HG03558 (cell line): ENCODE results near the gene NCAPH2.

Experiments
- ATAC-seq: cut with Tn5 transposase; IDR thresholded peaks from one replicate; pipeline ENCODE4 v1.9.1; 2021; ENCODE audit warnings: moderate number of reproducible peaks; ENCODE audit not compliant: unreplicated experiment; ENCODE audit errors: extremely low read depth

The NCAPH2 gene

DNA sequence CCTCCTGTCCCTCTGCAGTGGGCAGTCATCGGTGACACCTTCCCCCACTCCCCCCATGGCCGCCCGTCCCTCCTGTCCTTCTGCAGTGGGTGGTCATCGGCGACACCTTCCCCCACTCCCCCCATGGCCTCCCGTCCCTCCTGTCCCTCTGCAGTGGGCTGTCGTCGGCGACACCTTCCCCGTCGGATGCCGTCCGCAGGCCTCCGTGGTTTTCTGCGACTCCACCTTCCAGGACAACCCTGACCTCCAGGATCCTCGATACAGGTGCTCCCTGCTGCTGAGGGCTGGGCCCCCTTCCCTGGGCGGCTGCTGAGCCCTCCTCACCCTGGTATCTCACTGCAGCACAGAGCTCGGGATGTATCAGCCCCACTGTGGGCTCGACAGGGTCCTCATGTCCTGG lies 19.1 kb upstream of the NCAPH2 start:
- ATAC-seq = no peak

DNA sequence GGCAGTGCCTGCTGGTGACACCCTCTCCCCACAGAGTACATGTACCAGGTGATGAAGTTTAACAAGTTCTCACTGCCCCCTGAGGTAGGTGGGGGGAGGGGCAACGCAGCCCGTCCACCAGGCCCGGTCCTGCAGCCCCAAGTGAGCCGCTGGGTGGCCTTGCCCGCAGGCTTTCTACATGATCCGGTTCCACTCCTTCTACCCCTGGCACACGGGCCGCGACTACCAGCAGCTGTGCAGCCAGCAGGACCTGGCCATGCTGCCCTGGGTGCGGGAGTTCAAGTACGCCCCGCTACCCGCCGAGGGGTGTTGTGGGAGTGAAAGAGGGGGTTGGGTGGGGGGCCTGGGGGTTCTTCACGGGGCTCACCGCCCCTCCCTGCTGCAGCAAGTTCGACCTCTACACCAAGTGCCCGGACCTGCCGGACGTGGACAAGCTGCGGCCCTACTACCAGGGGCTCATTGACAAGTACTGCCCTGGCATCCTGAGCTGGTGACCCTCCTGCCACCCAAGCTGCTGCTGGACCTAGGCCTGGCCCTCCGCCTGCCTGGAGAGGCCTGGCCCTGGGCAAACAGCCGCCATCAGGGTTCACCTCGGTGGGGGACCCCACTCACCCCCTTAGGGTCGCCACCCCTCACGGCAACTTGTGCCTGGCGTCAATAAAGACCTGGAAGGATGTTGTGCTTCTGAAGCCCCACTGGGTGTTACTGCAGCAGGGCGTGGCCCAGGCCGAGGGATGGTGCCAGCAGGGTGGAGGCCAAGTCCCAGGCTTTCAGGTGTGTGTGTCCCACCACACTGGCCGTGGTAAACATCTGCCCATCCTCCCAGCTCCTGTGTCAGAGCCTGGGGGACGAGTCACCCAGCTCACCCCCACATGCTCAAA lies 18.4 kb upstream of the NCAPH2 start:
- no peak for ATAC-seq

DNA sequence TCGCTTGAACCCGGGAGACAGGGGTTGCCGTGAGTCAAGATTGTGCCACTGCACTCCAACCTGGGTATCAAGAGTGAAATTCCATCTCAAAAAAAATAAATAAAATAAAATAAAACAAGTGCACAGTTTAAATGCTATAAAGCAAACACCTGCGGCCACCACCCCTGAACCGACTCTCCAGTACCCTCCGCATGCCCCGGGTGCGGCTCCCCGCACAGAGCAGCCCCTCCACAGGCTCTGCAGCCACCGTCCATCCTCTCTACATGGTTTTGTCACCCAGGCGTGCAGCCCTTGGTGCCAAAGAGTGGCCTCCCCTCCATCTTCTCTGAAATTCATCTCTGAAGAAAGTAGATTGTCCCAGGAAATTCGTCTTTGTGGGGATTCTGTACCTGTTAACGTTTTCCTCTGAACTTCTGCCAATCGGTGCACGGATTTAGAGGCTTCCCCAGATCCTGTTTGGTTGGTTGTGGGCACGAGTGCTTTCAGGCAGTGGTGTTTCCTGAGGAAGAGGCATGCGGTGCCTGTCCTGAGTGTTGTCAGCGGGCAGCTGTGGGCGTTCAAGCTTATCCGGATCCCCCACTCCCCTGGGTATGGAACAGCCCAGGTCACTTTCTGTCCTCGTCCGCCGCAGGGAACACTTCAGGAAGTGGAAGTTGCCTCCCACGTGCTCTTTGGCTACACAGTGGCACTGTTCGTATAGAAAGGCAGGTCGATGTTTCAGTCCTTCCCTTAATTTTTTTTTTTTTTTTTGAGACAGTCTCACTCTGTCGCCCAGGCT lies 17.3 kb upstream of the NCAPH2 start:
- no peak for ATAC-seq

DNA sequence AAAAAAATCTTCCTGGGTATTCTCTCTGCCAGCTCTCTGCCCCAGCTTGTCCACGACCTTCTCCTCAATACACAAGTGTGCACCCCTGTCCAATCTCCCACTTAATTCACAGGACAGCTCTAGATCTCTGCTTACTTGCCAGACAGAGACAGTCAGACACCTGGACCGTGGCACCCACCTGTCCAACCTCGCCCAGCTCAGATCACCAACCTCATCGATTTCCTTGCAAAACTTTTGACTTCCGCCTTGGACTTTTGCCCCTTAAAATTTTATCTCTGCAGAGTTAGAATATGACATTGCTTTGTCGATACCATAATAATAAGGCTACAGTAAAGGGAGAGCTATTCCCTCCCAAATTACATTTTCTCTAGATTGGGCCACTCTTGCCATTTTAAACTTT lies 10.9 kb upstream of the NCAPH2 start:
- ATAC-seq = no peak

DNA sequence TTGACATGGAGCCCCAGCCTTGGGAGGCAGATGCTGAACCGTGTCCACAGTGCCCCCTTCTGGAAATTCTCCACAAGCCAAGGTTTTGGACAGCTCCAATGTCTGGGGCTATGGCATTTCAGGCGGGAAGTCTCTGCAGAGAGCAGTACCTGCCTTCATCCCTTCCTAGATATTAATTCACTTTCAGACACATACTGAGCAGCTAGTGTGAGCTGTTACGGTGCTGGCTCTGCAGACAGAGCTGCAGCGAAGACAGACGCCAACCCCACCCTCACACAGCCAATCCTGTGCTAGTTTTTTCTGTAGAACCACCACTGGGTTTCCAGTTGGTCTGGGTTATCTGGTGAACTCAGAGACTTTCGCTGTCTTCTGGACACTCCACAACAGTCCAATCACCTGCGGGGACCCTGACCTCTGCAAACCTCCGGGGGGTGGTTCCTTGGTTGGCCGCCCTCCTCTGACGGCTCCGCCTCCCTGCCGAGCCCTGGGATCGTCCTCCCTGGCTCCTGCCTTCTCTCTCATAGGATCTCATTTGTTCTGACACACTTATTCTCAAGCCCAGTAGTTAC lies 9.6 kb upstream of the NCAPH2 start:
- ATAC-seq = no peak

DNA sequence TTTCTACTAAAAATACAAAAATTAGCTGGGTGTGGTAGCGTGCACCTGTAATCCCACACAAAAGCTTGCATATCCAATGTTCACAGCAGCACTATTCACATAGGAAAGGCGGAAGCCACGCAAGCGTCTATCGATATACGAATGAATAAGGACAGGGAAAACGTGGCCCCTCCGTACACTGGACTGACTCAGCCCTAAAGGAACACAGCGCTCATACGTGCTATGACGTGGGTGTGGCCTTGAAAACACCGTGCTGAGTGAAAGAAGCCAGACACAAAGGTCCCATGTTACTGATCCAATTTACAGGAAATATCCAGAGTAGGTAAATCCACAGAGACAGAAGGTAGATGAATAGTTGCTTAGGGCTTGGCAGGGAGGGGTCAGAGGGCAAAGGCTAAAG lies 7.6 kb upstream of the NCAPH2 start:
- ATAC-seq = no peak

DNA sequence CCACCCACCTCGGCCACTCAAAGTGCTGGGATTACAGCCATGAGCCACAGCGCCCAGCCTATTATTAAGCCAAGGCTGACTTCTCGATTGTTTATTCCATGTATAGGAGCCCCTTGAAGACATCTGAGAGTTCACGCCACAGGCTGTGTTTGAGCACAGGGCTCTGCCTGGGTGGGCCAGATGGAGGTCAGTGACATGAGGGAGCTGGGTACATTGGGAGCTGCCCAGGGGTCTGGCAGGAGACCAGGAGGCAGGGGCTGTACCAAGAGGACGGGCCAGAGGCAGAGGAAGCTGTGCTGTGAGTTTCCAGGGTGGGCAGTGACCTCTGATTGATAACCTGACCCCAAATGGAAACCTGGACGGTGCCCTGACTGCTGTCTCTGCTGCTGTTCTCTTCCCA lies 5.9 kb upstream of the NCAPH2 start:
- no peak for ATAC-seq

DNA sequence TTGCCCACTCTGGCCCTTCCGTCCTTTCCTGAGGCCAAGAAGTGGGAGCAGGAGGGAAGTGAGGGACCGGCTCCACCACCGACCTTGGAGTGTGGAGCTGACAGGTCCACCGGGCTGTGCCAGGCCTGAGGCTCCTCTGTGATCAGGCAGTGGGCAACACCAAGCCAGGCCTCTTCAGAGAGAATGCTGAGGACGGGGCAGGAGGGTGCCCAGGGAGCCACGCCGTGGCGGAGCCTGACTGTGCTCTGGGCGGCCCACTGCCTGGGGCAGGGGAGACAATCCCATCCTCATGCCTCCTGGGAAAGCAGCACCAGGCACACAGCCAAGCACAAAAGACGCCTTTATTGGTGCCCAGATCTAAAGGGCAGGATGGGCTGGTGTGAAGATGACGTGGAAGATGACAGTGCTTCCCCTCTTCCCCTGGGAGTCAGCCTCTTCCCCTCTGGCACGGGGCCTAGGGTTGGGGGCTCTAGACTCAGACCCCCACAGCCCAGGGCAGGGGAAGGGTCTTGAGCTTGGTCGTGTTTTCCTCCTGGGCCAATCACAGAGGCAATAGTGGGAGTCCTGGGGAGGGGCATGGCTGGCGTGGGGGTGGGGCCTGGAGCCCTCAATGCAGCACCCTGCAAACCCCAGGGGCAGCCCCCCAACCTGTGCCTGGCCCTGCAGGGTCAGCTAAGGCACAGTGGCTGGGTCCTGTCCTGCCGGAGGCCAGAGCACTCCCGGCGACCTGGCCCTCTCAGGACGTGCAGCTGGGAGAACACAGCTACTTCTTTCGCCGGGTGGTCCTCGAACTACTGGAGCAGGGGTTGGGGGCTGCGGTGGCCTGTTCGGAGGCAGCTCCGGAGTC lies 5.2 kb upstream of the NCAPH2 start:
- ATAC-seq = no peak

DNA sequence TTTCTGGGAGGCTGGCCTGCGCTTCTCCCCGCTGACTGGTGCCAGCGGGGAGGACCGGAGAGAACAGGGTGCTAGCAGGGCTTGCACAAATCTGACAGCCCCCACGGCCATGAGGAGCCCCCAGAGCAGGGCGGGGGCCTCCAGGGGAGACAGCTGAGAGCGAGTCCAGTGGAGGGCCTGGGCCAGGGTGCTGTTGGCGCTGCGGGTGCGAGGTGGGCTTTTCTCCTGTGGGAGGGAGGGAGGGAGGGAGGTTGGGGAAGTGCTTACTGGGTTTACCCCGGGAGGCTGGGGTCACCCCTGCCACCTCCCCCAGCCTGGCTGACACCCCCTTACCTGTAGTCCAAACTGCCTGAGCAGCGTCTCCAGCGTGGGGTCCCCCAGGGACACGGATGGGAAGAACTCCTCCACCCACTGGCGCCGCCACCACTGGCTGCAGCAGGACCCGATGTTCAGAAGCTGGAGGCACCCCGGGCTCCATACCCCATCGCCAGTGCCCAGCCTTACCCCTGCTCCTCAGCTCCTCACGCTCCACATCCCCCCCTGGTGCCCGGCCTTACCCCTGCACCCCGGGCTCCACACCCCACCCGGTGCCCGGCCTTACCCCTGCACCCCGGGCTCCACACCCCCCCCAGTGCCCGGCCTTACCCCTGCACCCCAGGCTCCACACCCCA lies 4.4 kb upstream of the NCAPH2 start:
- ATAC-seq = no peak

DNA sequence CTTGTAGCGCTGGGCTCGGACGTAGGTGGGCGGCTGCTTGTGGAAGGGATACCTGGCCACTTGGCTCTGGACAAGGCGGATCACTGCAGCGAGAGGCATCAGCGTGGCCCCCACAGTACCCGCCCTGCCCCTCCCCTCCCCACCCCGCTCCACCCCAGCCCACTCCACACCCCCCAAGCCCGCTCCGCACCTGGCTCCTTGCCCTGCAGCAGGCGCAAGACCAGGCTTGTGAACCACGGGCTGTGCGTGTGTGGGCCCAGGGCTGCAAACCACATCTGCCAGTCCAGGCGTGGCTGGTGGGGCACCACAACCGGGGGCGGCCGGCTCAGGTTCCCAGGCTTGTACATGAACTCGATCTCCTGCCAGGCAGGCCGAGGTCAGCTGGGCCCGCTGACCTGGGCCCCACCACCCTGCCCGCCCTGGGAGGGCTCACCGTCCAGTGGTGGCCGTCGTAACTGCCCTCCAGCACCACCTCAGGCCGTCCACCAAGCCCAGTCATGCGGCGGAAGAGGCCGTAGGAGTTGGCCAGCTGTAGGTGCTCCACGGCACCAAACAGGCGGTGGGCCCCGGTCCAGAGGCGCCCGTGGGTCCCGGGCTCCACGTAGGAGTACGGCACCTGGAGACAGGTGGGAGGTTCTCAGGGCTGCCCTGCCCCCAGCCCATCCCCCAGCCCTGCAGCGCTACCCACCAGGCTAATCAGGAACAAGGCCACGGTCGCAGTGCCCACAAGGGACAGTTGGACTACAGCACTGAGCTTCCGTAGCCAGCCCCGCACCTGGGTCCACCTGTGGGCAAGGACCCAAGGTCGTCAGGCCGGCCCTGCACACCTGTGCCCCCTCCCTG lies 3.4 kb upstream of the NCAPH2 start:
- ATAC-seq = no peak

DNA sequence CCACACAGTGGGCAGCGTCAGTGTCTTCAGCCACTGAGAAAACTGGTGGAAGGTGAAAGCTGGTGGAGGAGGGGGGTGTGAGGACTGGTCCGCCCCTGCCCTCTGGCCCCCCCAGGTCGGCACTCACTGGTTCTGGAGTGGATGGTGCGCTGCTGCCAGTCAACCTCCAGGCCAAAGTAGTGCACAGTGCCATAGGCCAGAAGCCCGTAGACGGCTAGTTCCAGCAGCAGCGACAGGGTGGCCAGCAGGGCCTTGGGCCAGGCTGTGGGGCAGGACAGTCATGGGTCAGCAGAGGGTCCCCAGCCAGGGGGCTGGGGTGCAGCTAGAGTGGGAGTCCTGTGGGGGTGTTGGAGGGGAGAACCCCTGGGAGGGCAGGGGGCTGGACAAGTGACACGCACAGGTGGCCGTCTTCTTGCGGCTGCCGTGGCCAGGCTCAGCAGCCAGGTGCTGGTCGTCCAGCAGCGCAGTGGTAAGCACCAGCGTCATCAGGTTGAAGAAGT lies 2.7 kb upstream of the NCAPH2 start:
- no peak for ATAC-seq

DNA sequence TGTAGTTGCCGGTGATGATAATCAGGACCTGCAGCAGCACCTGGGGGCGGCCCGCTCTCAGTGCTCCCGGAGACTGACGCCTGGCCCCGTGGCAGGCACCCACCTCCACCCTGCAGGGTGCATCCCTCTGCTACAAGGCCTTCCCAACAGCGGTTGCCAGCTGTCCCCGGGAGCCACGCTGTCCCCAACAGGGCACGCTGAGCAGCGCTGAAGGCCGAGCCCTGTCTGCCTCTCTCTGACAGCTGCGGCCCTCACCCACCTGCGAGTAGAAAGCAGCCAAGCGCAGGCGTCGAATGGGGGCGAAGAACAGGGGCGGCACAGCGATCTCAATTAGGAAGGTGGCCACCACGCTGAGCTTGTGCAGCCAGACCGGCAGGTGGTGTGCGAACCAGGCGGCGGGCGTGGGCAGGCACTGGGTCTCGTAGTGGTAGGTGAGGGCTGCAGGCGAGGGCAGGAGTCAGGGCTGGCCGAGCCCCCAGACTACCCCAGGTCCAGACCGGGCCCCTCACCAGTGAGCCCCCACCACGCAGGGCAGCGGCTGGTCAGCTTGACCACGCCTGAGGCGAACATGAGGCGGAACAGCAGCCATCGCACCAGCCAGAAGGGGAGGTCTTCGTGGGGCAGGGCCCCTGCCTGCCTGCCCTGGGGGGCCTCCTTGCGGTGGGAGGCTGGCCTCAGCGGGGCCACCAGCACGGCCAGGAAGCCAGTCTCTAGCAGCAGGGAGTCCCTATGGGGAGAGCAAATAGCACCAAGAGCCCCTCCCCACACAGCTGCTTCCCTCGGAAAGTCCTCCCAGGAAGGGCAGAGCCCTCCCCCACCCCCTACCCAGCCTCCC lies 2.0 kb upstream of the NCAPH2 start:
- no peak for ATAC-seq

DNA sequence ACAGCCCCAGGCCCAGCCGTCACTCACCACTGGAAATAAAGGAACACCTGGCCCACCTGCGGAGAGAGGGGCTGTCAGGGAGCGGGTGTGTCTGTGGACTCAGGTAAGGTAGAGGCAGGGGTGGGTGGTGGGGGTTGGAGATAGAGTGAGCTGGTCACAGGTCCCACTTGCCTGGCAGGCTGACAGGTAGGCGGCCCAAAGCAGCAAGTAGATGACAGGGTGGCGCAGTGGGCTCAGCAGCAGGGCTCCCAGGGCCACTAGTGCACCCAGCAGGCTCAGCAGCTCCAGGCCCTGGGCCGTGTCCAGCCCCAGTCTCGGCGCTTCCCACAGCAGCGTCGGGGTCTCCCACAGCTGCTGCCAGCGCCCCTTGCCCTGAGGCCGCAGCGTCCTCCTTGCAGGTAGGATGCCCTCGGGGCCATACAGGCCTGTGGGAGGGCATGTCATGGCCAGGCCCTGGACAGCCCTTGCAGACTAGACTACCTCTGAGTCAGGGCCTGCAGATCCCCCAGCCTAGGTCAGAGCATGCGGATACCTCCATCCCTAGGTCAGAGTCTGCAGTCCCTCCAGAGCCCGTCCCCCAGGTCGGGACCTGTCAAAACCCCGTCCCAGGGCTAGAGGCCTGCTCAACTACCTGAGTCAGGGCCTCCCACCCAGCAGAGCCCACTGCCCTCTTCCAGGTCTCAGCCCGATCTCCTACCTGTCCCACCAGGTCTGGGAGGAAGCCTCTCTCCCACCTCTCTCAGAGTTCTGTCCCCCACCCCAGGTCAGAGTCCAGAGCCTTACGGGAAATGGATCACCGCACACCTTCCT lies 1.2 kb upstream of the NCAPH2 start:
- no peak for ATAC-seq

DNA sequence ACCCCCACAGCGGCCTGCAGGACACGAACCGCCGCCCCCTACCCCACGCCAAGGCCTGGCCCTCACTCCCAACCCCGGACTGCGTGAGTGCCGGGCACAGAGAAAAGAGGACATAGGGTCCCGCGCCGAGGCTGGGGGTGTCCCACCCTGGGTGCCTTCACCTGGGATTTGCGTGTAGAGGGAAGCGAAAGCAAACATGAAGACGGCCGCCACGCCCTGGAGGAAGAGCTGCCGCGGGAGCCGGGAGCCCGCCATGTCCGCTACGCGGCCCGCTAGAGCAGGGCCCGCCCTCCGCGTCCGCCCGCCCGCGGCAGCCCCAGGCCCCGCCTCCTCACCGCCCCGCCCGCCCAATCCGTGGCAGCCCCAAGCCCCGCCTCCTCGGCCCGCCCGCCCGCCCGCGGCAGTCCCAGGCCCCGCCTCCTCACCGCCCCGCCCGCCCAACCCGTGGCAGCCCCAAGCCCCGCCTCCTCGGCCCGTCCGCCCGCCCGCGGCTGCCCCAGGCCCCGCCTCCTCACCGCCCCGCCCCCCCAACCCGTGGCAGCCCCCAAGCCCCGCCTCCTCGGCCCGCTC lies 518 bp upstream of the NCAPH2 start, which contains the start of gene LMF2:
TSS of gene LMF2 (minus strand) at position 282 of the 570 bp plus-strand sequence. CDS start at position 255, 27 bp downstream.
- no peak for ATAC-seq

DNA sequence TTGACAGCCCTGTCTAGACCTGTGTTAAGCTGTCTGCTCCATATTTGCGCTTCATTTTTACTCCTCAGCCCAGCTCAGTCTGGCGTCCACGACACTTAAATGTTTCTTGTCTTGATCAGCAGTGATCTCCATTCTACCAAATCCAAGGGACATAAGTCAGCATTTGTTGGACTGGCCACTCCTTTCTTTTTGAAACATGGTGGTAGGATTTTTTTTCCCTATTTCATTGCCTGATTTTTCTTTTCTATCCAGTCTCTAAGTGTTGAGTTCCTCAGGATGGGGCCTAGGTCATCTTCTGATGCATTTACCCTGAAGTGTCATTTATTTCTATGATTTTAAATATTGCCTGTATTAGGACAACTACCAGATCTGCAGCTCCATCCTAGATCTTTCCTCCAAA lies 873 bp downstream of the NCAPH2 start:
- no peak for ATAC-seq

DNA sequence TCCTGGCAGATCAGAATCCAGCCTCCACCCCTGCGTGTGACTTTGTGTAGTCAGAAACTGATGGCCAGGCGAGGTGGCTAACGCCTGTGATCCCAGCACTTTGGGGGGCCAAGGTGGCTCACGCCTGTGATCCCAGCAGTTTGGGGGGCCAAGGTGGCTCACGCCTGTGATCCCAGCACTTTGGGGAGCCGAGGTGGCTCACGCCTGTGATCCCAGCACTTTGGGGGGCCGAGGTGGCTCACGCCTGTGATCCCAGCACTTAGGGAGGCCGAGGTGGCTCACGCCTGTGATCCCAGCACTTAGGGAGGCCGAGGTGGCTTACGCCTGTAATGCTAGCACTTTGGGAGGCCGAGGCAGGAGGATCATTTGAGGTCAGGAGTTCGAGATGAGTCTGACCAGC lies 5.2 kb downstream of the NCAPH2 start:
- no peak for ATAC-seq

DNA sequence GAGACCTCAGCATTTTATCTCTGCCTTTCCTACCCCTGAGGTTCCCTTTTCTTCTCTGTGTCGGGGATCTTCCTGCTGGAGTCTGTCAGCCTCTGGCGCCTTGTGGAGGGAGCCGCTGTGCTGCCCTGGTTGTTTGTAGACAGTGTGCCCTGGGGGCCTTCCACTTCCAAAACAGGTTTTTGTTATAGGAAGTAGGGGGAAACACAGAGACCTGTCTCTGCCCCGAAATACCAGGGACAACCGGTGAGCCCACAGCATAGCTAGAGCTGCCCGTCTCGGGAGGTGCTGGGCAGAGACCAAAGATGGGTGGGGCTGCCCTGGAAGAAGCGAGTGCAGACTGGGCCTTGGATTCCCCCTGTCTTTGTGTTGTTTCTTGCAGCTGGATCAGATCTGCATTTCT lies 8.0 kb downstream of the NCAPH2 start:
- ATAC-seq = no peak
